Fibroblast of villous mesenchyme (primary cell): ENCODE measurements around the gene SH3YL1. TPM values are rescaled to one million over a fixed set of nuclear protein-coding genes. Genes with fewer than 3 reads are reported as not detected.
A peak's percentile ranks its signal among the peaks of the same experiment; 100 is the strongest.
"Not testable (repeated sequence)": the region's sequence is repeated elsewhere in the genome, so short reads cannot be mapped to it uniquely, and the experiment has no call there.

Experiments
- DNase-seq: peaks from one replicate; pipeline ENCODE4 v3.0.0-alpha.2; 2010; ENCODE audit warnings: low read depth
- H3K4me3 ChIP-seq: 2 replicates; pipeline ENCODE4 v1.5.1; 2011; ENCODE audit warnings: low read depth, mild to moderate bottlenecking, low read length
- total RNA-seq: library from RNA; depleted of rRNA; stranded (reverse); fragments of >200 nt; gene quantifications from 2 replicates; pipeline ENCODE4 v1.2.3, GENCODE V29; 2012
- TF ChIP-seq, protein P1 (sequence below): IDR thresholded peaks from 2 replicates; pipeline ENCODE4 v1.5.1; 2012; ENCODE audit warnings: low read depth, mild to moderate bottlenecking, low read length; ENCODE audit not compliant: insufficient read depth

The SH3YL1 gene
- total RNA-seq, 1 donor, result 35.4 TPM

DNA sequence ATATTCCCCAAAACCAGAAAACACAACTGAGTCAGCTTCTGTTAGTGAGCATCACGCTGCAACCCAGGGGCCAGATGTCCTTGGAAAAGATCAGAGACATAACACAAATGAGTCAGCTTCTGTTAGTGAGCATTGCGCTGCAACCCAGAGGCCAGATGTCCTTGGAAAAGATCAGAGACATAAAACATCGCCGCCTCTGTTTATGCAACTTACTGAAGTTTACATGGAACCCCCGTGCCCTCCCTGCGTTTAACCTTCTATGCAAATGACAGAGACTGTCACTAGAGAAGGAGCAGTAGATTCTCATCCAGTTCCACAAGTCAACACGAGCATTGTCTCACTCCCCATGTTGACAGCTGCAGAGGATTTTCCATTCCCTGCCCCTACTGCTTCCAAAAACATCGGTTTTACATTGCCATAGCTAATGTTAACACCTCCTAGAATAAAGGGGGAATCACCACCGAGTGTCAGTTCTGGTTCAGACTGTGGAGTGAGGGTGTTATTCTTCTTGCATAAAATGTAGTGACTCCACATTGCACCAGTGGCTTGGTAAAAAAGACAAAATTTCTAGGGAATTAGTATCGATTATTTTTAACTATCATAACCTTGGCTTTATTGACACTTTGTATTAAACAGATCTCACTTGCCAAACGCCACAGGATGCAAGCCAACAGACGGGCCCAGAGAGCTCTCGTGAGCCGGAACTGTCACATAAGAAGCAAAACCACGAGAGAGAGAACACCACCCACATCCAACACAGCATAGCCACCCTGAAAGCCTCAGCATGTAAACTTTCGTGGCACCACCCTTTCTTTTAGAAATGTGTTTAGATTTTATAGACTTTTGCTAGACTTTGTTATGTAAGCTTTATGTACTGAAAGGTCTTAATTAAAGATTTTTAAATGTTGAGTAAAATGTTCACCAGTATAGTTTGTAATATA, 87.7 kb downstream of the SH3YL1 start:
- TF ChIP-seq, protein P1, sequence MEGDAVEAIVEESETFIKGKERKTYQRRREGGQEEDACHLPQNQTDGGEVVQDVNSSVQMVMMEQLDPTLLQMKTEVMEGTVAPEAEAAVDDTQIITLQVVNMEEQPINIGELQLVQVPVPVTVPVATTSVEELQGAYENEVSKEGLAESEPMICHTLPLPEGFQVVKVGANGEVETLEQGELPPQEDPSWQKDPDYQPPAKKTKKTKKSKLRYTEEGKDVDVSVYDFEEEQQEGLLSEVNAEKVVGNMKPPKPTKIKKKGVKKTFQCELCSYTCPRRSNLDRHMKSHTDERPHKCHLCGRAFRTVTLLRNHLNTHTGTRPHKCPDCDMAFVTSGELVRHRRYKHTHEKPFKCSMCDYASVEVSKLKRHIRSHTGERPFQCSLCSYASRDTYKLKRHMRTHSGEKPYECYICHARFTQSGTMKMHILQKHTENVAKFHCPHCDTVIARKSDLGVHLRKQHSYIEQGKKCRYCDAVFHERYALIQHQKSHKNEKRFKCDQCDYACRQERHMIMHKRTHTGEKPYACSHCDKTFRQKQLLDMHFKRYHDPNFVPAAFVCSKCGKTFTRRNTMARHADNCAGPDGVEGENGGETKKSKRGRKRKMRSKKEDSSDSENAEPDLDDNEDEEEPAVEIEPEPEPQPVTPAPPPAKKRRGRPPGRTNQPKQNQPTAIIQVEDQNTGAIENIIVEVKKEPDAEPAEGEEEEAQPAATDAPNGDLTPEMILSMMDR, result no peak
- no peak overlapping the region for H3K4me3 ChIP-seq
- DNase-seq, result peak; percentile 48

DNA sequence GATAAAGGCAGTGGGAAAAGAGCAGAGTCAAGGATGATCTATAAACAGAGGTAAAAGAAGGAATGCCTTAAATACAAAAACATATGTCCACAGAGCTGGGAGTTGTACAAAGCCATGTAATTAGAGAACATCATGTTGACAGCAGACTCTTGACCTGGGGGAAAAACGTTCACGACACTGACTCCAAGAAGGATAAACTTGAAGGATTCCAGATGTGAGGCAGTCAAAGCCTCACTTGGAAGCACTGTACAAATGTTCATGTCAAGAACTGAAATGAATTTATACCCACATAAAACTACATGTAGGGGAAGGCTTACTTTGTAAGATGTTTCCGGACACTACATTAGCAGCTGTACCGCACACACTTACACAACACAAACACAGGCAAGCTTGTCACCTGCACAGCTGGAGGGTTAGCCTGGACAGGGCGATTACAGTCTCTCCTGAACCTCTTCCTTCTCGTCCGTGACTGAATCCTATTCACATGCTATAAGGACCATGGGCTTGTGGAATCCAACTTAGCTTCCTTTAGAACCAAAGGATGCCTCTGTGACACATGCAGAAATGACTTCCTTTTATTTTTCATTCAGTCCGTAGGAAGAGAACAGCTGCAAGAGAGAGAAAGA, 88.6 kb downstream of the SH3YL1 start:
- DNase-seq, result peak; percentile 31
- TF ChIP-seq, protein P1, result no peak
- H3K4me3 ChIP-seq, result no peak overlapping the region

DNA sequence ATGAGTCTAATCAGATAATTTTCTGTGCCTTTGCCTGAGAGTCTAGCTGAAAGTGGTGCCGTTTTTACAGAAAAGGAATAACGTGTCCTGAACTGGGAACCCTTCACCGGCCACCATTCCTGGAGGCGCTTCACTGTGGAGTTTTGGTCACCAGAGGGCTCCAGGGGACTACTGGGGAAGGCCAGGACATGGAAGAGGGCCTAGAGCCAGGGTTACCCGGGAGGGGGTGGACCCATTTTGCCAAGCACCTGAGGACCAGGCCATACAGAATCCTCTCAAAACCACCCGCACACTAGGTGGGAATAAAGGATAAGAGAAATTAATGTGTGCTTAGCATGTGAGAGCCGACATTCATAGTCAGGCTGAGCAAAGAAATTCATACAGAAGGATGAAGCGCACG, 91.7 kb downstream of the SH3YL1 start:
- DNase-seq, result not testable (repeated sequence)

DNA sequence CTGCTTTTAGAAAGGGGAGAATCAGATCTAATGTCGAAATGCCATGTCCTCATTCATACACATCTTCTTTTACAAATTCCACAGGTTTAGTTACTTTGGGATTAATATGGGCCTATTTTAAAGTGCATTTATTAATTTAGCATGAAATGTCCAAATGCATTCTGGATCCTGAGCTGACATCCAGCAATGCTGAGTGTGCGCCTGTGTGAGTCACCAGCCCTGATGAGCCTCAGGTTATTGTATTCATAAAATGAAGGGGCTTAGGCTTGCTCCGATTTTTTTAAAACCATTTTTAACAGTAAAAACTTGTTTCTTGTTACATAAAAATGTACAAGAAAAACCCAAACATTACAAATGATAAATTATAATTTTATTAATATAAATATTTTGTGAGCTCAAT, 94.1 kb downstream of the SH3YL1 start:
- DNase-seq, result no peak
- TF ChIP-seq, protein P1, result no peak
- H3K4me3 ChIP-seq, result no peak overlapping the region

More for the DNA sequence above, 91.7 kb downstream of the SH3YL1 start:
- not testable (repeated sequence) for H3K4me3 ChIP-seq

Other genes with a start within 250 kb of the SH3YL1 start
- gene FAM110C, start 217.5 kb downstream of the SH3YL1 start, total RNA-seq, result not detected in 2 replicates
- gene ACP1, start 915 bp upstream of the SH3YL1 start, total RNA-seq, result 71.7 and 89.5 TPM in 2 replicates
- 0.43 TPM in 1 of 2 replicates, not detected in the other for gene ALKAL2, start 24.1 kb upstream of the SH3YL1 start, total RNA-seq